Activated CD4-positive, alpha-beta T cell treated with anti-CD3 and anti-CD28 coated beads, Interleukin-2, amount 50 U/mL, for 16 hours (primary cell): ENCODE measurements around the gene DGKD.

ENCODE experiments used
- DNase-seq: peaks from one replicate; pipeline ENCODE4 v3.0.0-alpha.2; 2020

DGKD gene

GRCh38 chr2:233430651-233431050, 76.4 kb downstream of the DGKD start:
- DNase-seq: no peak

- DNase-seq: no peak
Observed at GRCh38 chr2:233433029-233433428, 78.7 kb downstream of the DGKD start.

- DNase-seq: no peak
Observed at GRCh38 chr2:233433794-233434193, 79.5 kb downstream of the DGKD start.

- no peak for DNase-seq
Observed at GRCh38 chr2:233434666-233435330, 80.5 kb downstream of the DGKD start.

GRCh38 chr2:233435436-233436190, 81.3 kb downstream of the DGKD start:
- no peak for DNase-seq

GRCh38 chr2:233436191-233436581, 81.9 kb downstream of the DGKD start:
- DNase-seq: no peak

- DNase-seq: no peak
Observed at GRCh38 chr2:233436691-233437438, 82.6 kb downstream of the DGKD start.

GRCh38 chr2:233437439-233437955, 83.2 kb downstream of the DGKD start:
- DNase-seq: no peak

GRCh38 chr2:233438573-233439147, 84.4 kb downstream of the DGKD start:
- no peak for DNase-seq

GRCh38 chr2:233439191-233439590, 84.9 kb downstream of the DGKD start:
- no peak for DNase-seq

GRCh38 chr2:233440314-233440713, 86.0 kb downstream of the DGKD start:
- DNase-seq: no peak

GRCh38 chr2:233440714-233441113, 86.4 kb downstream of the DGKD start:
- DNase-seq: no peak

GRCh38 chr2:233441161-233442027, 87.1 kb downstream of the DGKD start:
- no peak for DNase-seq

- DNase-seq: no peak
Observed at GRCh38 chr2:233442028-233442310, 87.7 kb downstream of the DGKD start.

- peak; percentile 77 for DNase-seq
Observed at GRCh38 chr2:233443511-233444183, 89.4 kb downstream of the DGKD start.

GRCh38 chr2:233444501-233444900, 90.2 kb downstream of the DGKD start:
- DNase-seq: no peak

GRCh38 chr2:233445152-233445830, 91.0 kb downstream of the DGKD start:
- no peak for DNase-seq

GRCh38 chr2:233446121-233446520, 91.8 kb downstream of the DGKD start:
- no peak for DNase-seq

GRCh38 chr2:233446606-233447305, 92.5 kb downstream of the DGKD start:
- DNase-seq: no peak

GRCh38 chr2:233447506-233448219, 93.4 kb downstream of the DGKD start:
- DNase-seq: no peak
